ENCODE results near the gene IFI44. TPM values are rescaled to one million over a fixed set of nuclear protein-coding genes. Genes with fewer than 3 reads are reported as not detected.

IFI44 gene
- polyA plus RNA-seq, 1 donor (not counting 4 experiments of a cell fraction or from before 2014, with no cell fraction given): 97.0 TPM

DNA sequence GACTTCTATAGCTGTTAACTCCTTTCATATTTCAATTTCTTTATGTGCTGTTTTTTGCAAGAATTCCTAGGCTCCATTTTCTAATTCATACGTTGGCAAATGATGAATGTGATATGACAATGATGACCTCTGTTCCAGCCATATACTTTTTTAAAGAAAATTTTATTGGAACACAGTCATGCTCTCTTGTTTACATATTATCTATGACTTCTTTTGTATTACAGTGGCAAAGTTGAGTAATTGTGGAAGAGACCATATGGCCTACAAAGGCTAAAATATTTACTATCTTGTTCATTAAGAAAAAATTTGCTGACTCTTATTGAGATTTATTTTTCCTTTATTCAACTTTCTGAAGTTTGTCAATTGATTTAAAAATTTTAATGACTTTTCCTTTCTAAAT lies 22.3 kb upstream of the IFI44 start:
- FAIRE-seq (no peak), DNase-seq (ENCODE audit: low read depth, low spot score) (no peak)
- H2AFZ ChIP-seq (ENCODE audit: control insufficient read depth, low read length): no peak overlapping the region
- no peak overlapping the region for H3K27ac ChIP-seq (ENCODE audit: control insufficient read depth, insufficient read depth, low read length)
- dilution Hi-C loops (cut with MboI; ENCODE audit: extremely low pct_ligation_motif_present, low sequenced_read_pairs): no loop called here
- H3K4me1 ChIP-seq (ENCODE audit: control insufficient read depth, extremely low read depth, insufficient read depth, low read length): no peaks in the 10 kb centered on the region
- no peaks in the 10 kb centered on the region for H3K27me3 ChIP-seq (ENCODE audit: control insufficient read depth, extremely low read depth, insufficient read depth, low read length)
- no peak for TF ChIP-seq EZH2 (IDR thresholded peaks at IDR 0.05; ENCODE audit: low read length)
- TF ChIP-seq, protein P1, sequence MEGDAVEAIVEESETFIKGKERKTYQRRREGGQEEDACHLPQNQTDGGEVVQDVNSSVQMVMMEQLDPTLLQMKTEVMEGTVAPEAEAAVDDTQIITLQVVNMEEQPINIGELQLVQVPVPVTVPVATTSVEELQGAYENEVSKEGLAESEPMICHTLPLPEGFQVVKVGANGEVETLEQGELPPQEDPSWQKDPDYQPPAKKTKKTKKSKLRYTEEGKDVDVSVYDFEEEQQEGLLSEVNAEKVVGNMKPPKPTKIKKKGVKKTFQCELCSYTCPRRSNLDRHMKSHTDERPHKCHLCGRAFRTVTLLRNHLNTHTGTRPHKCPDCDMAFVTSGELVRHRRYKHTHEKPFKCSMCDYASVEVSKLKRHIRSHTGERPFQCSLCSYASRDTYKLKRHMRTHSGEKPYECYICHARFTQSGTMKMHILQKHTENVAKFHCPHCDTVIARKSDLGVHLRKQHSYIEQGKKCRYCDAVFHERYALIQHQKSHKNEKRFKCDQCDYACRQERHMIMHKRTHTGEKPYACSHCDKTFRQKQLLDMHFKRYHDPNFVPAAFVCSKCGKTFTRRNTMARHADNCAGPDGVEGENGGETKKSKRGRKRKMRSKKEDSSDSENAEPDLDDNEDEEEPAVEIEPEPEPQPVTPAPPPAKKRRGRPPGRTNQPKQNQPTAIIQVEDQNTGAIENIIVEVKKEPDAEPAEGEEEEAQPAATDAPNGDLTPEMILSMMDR (optimal IDR thresholded peaks at IDR 0.05 in 1 of 3, IDR thresholded peaks at IDR 0.05 in 1 of 3, conservative IDR thresholded peaks at IDR 0.05 in 1 of 3; ENCODE audit: extremely low read depth in 1 of 3, insufficient read depth in 2 of 3, low read length in 3 of 3): no peak
- H4K20me1 ChIP-seq (ENCODE audit: control insufficient read depth, extremely low read depth, insufficient read depth, low read length): no peaks in the 10 kb centered on the region
- H3K4me2 ChIP-seq (ENCODE audit: control insufficient read depth, extremely low read depth, insufficient read depth, low read depth, low read length): no peak overlapping the region
- H3K79me2 ChIP-seq (ENCODE audit: control insufficient read depth, insufficient read depth, low read length): no peaks in the 10 kb centered on the region
- H3K9ac ChIP-seq (ENCODE audit: control insufficient read depth, extremely low read depth, insufficient read depth, low read length): no peak overlapping the region
- H3K9me3 ChIP-seq (ENCODE audit: control insufficient read depth, low read depth, low read length): no peaks in the 10 kb centered on the region
- no peaks in the 10 kb centered on the region for H3K36me3 ChIP-seq (ENCODE audit: control insufficient read depth in 2 of 2, extremely low read depth in 1 of 2, insufficient read depth in 2 of 2, low read length in 2 of 2)
- no peaks in the 10 kb centered on the region for H3K9me1 ChIP-seq (ENCODE audit: control insufficient read depth, extremely low read depth, insufficient read depth, low read length)
- no peak overlapping the region for H3K4me3 ChIP-seq (ENCODE audit: control insufficient read depth in 2 of 3, extremely low read depth in 1 of 3, insufficient read depth in 2 of 3, low read depth in 1 of 3, low read length in 3 of 3)

DNA sequence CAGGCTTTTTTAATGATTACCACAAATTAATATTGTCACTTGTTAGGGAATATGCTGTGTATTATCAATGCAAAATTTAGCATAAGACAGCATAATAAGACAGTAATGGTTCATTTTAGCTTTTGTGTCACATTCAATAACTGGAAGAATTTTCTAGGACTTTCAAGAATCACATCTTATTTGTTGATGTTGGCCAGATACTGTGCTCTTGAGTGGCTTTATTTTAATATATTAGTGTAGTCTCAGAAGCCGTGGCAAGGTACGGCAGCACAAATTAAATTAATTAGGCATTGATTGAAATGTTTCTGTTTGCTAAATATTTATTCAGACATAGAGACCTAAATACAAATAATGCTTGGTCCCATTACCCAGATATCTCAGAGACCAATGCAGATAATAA lies 19.0 kb upstream of the IFI44 start:
- Histone ChIP-seq H3K79me2 (ENCODE audit: control insufficient read depth, insufficient read depth, low read length) (no peaks in the 10 kb centered on the region), H3K9me1 (ENCODE audit: control insufficient read depth, extremely low read depth, insufficient read depth, low read length) (no peaks in the 10 kb centered on the region), H3K27me3 (ENCODE audit: control insufficient read depth, extremely low read depth, insufficient read depth, low read length) (no peaks in the 10 kb centered on the region), H3K4me2 (ENCODE audit: control insufficient read depth, extremely low read depth, insufficient read depth, low read depth, low read length) (no peak overlapping the region), H3K4me3 (ENCODE audit: control insufficient read depth in 2 of 3, extremely low read depth in 1 of 3, insufficient read depth in 2 of 3, low read depth in 1 of 3, low read length in 3 of 3) (no peak overlapping the region), H3K9ac (ENCODE audit: control insufficient read depth, extremely low read depth, insufficient read depth, low read length) (no peak overlapping the region), H3K9me3 (ENCODE audit: control insufficient read depth, low read depth, low read length) (no peaks in the 10 kb centered on the region), H4K20me1 (ENCODE audit: control insufficient read depth, extremely low read depth, insufficient read depth, low read length) (no peaks in the 10 kb centered on the region), H3K36me3 (ENCODE audit: control insufficient read depth in 2 of 2, extremely low read depth in 1 of 2, insufficient read depth in 2 of 2, low read length in 2 of 2) (peaks cover 0 to 2% of the 10 kb centered on the region in 2 experiments), H3K27ac (ENCODE audit: control insufficient read depth, insufficient read depth, low read length) (no peak overlapping the region), H3K4me1 (ENCODE audit: control insufficient read depth, extremely low read depth, insufficient read depth, low read length) (no peaks in the 10 kb centered on the region), H2AFZ (ENCODE audit: control insufficient read depth, low read length) (no peak overlapping the region)
- dilution Hi-C loops (cut with MboI; ENCODE audit: extremely low pct_ligation_motif_present, low sequenced_read_pairs): no loop called here
- no peak for FAIRE-seq
- DNase-seq (ENCODE audit: low read depth, low spot score): no peak
- TF ChIP-seq, protein P1 (optimal IDR thresholded peaks at IDR 0.05 in 1 of 3, IDR thresholded peaks at IDR 0.05 in 1 of 3, conservative IDR thresholded peaks at IDR 0.05 in 1 of 3; ENCODE audit: extremely low read depth in 1 of 3, insufficient read depth in 2 of 3, low read length in 3 of 3): no peak
- no peak for TF ChIP-seq EZH2 (IDR thresholded peaks at IDR 0.05; ENCODE audit: low read length)

All from keratinocyte (primary cell).